Stimulated activated CD4-positive, alpha-beta T cell treated with anti-CD3 and anti-CD28 coated beads, Interleukin-1b, Interleukin-23, amount 100 ng/mL, for 4 hours (primary cell): Measurements from ENCODE around the gene COL16A1.

Experiments used
- DNase-seq, 2 donors: peaks; one replicate each; pipeline ENCODE4 v3.0.0-alpha.2; 2020; ENCODE audit warnings: low read depth in 2 of 2

COL16A1 gene

DNA sequence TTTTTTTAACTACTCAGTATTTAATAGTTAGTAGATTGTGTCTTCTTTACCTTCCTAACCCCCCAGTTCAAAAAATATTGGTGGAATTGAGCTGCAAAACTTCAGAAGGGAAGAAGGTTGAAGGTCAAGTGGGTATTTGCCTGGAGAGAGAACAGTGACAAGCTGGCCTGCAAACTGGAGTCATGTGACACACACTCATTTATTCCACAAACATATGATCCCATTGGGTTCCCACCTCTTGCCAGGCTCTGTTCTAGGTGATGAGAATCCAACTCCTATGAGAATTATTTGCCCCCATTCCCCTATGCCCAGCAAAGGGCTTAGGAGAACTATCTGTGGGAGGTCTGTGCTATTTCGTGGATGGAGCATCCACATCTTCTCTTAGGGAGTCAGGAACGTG lies 55.6 kb downstream of the COL16A1 start:
- DNase-seq = no peak

- DNase-seq = no peak
Measured at GRCh38 chr1:31647106-31647505, 56.7 kb downstream of the COL16A1 start.

DNA sequence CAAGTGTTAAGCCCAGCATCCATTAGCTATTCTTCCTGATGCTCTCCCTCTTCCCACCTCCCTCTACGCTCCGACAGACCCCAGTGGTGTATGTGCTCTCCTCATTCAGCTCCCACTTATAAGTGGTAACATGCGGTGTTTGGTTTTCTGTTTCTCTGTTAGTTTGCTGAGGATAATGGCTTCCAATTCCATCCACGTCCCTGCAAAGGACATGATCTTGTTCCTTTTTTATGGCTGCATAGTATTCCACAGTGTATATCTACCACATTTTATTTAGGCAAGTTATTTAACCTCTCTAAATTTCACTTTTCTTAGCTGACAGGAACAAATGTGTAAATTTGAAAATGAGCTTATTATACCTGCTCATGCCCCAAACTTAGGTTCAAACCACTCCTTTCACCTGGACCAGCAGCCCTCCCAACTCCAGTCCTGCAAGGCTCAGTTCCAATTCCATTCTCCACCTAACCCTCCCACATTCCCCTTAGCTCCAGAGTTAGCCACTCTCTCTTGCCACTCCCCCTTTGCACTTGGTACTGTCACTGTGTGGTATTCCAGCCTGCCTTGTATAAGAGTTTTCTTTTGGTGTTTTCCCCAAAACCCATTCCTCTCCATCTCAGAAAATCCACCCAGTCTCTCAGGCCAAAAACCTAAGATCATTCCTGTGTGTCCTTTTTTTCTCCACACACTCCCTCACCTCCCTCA lies 57.4 kb downstream of the COL16A1 start:
- no peak for DNase-seq

DNA sequence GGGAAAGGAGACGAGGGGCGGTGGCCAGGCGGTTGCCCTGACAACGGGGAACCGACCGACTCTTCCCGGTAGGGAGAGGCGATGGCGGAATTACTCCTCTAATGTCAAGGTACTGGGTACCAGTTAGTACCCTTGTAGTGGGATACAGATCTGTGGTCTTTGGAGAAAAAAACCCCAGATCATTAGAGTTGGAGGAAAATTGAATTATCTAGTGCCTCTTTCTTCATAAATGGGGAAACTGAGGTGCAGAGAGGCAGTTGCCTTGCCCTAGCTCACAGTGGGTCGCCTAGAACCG lies 58.6 kb downstream of the COL16A1 start:
- no peak for DNase-seq

- DNase-seq = peak; percentile 98 to 99
Measured at GRCh38 chr1:31644560-31645273, 59.1 kb downstream of the COL16A1 start, which contains the start of gene PEF1. Gene PEF1, minus strand, starts transcription at chr1:31644876. Its CDS starts 12 bp downstream, at chr1:31644864.

DNA sequence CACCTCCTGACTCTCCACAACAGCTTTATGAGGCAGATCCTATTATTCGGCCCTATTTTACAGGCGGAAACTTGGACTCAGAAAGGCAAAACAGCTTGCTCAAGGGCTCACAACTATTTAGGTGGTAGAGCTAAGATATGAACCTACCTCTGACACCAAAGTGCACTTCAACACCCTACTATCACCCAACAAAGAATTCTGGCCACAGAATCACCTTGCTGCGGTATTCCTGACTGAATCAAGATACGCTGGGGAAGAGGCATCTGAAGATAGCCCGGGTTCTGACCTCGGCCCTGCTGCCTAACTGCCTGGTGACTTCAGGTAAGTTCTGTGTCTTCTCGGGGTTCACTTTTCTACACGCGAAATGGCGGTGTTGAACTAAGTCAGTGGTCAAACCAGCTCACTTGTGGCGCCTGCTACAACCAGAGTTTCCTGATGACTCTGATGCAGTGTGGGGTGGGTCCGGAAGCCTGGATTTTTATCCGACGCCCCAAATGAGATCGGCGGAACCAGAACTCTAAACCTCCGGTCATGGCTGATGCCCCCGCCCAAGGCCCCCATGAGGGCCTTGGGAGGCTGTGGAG lies 59.7 kb downstream of the COL16A1 start:
- no peak for DNase-seq

GRCh38 chr1:31642897-31643296 lies 60.9 kb downstream of the COL16A1 start:
- DNase-seq = no peak

GRCh38 chr1:31642366-31642765 lies 61.5 kb downstream of the COL16A1 start:
- no peak for DNase-seq

GRCh38 chr1:31640964-31641363 lies 62.9 kb downstream of the COL16A1 start:
- no peak for DNase-seq

GRCh38 chr1:31640179-31640578 lies 63.6 kb downstream of the COL16A1 start:
- DNase-seq = no peak

DNA sequence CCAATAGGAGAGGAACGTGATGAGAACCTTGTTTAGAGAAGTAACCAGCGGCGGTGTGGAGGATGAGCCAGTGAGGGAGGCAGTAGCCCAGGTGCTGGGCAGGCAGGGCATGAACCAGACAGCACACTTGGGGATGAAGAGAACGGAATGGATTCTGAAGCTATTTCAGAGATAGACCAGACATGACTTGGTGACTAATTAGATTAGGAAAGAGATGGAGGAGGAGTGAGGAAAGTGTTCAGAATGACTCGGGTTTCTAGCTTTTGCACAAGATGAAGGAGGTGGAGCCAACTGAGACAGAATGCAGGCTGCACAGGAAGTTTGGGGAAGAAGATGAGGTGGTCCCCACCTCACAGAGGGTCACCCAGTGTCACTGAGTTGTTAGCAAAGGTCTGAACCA lies 64.3 kb downstream of the COL16A1 start:
- DNase-seq = no peak

- no peak for DNase-seq
Measured at GRCh38 chr1:31637915-31638673, 65.7 kb downstream of the COL16A1 start.

GRCh38 chr1:31633117-31633516 lies 70.7 kb downstream of the COL16A1 start:
- peak in 1 of 2 donors; percentile 25 for DNase-seq

GRCh38 chr1:31632649-31633048 lies 71.2 kb downstream of the COL16A1 start:
- no peak for DNase-seq

GRCh38 chr1:31628931-31629556 lies 74.8 kb downstream of the COL16A1 start:
- DNase-seq = no peak

DNA sequence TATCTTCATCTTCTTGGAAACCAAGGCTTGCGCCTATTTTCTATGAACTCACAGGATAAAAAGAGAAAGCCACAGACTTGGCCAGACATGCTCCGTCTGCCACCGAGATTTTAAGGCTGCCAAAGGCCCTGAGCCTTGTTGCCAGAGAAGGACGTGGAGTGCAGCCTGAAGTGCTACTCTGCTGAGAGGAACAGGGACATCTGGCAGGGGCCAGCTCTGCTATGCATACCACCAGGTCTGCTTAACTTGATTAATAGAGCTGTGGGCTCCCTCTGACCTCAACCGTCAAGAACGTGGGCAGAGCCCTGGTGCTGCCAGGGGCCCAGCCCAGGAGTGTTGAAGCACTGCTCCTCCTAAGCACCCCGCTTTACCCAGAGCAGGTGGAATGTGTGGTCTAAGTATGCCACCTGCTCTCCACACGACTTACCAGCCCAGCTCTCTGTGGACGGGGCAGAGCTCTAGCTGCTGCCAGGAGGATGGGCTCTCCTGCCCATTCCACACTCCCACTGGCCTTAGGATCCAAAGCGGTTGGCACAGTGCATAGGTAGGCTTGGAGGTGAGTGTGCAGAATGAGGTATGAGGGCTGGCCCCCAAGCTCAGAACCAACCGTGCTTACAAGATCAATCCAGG lies 75.8 kb downstream of the COL16A1 start:
- DNase-seq = no peak

DNA sequence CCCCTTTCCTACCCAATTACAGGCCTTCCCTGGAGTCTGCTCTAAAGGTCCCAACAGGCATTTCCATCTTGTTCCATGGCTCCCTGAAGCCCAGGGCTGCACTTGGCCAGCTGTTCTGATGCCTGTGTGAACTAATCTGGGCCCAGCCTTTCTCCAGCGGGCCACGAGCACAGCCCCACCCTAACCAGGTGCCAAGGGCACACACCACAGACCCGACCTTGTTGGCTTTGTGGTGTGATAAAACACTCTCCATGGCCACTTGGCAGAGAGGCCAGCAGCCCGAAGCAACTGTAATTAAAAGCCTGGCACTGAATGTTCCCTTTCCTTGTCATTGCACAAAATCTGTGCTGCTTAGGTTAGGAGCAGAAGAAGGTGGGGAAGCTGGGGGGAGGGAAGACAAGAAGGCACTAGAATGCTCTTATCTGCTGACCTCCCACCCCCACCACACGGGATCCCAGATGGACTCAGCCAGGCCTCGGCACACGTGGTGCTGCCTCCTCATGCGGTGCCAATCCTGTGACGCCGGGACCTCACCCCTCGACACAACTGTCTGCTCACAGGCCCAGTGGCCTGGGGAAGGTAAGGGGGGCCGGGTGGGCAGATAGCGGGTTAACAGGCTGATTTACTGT lies 76.4 kb downstream of the COL16A1 start:
- no peak for DNase-seq

DNA sequence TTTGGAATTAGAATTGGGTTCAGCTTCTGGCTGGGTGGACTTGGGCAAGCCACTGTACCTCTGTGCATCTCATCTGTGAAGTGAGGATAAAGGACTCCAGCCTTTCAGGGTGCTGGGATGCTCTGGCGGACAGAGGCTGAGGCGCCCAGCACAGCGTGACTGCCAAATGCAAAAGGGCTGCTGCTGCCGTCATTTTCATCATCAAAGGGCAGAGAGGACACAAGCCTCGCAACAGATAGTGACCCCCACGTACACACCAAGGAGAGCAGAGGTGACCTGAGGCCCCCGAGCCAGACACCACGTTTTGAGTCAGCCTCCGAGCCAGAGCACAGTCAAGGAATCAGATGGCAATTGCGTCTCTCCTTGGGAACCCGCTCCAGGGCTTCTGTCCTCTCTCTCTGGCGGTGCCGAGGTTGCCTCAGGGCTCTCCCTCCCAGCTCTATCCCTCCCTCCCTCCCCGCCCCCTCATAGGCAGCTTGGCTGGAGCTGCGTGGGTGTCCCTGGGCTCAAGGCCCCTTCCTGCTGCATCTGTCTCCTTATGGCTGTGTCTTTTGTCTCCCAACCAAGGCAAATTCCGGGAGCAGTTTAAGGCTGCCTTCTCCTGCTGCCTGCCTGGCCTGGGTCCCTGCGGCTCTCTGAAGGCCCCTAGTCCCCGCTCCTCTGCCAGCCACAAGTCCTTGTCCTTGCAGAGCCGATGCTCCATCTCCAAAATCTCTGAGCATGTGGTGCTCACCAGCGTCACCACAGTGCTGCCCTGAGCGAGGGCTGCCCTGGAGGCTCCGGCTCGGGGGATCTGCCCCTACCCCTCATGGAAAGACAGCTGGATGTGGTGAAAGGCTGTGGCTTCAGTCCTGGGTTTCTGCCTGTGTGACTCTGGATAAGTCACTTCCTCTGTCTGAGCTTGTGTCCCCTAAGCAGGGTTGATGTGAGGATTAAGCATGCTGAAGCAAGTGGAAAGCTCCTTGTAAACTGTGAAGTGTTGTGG lies 77.3 kb downstream of the COL16A1 start:
- no peak for DNase-seq

GRCh38 chr1:31625561-31626222 lies 78.1 kb downstream of the COL16A1 start:
- DNase-seq = no peak
